ENCODE data around the gene ERG. TPM values are rescaled to one million over a fixed set of nuclear protein-coding genes. Genes with fewer than 3 reads are reported as not detected.

Gene ERG
- total RNA-seq, 4 donors from 2014 or later: 7.8 to 44.1 (median 16.8) TPM

DNA sequence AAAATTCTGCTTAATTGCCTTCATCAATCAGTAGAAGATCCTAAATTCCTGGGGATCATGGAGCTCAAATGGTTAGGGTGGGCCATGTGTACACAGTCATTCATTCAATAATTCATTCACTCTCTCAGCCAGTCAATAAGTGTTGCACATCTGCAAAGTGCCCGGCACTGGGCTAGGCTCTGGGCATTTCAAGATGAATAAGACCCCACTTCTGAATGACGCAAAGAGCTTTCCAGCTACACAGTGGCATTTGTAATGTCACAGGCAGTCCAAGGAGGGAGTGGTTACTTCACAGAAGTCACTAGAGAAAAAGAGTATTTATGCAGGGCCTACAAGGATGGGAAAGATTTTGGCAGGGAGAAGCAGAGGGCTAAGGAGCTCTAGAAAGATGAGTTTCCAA, 148.3 kb downstream of the ERG start:
- TF ChIP-seq CTCF (IDR thresholded peaks at IDR 0.05; ENCODE audit: low read depth): no peak

- TF ChIP-seq CTCF (IDR thresholded peaks at IDR 0.05; ENCODE audit: low read depth): no peak
Observed at GRCh38 chr21:38349111-38349746, 149.0 kb downstream of the ERG start.

GRCh38 chr21:38346286-38346685, 152.0 kb downstream of the ERG start:
- no peak for TF ChIP-seq CTCF (IDR thresholded peaks at IDR 0.05; ENCODE audit: low read depth)

DNA sequence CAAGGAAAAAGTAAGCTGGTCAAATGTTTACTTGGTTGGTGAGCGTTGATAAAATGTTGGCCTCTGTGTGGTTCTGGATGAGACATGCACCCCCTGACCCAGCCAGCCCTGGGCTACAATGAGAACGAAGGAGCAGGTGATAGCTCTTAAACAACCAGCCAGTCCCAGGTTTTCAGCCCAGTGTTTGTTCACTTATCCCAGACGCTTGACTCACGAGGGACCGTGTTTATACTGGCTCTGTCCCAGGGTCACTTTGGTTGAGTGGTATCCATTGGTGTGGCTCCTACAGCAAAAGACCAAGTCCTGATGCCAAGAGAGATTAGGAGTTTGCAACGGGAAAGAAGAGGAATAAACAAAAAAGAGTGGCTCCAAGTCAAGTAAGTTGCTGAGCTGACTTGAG, 154.6 kb downstream of the ERG start:
- TF ChIP-seq CTCF (IDR thresholded peaks at IDR 0.05; ENCODE audit: low read depth): no peak

DNA sequence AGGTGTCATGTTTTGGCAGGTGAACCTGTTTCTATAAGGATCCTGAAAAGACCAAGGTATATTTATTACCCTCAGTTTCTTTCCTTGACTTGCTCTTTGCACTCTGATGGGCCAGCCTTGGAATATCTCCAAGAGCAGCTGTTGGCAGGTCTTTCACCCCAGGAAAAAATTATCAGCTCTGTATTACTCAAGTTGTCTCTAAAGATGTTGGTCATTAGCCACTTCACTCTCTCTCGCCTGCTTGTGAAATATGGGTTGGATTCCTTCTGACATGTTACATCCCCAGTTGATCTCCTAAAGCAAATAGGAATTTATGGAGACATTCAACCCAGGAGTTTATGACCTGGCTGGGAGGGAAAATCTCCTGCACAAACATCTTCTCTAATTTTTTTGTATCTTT, 155.5 kb downstream of the ERG start:
- TF ChIP-seq CTCF (IDR thresholded peaks at IDR 0.05; ENCODE audit: low read depth): no peak

DNA sequence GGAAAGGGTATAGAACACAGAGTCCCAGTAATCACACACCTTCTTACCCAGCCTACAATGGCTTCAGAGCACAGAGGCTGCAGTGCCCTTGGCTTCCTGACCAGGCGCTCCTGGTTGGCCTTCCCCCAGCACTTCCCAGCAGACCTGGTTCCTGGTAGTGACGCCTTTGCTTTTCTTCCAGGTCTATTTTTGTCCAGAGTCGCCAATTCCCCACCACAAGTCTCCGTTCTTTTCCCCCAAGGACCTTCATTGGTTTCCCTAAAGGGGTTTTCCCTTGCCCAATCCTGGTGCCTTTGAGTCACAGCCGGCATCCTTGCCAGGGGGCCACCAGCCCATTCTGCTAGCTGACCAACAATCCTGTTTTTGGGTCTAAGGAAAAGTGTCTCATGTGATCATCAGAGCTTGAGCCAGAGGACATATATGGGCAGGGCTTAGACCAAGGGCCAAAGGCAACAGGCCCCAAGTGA, 156.7 kb downstream of the ERG start:
- TF ChIP-seq CTCF (IDR thresholded peaks at IDR 0.05; ENCODE audit: low read depth): no peak

GRCh38 chr21:38340131-38340530, 158.1 kb downstream of the ERG start:
- no peak for TF ChIP-seq CTCF (IDR thresholded peaks at IDR 0.05; ENCODE audit: low read depth)

Measured in subcutaneous adipose tissue (tissue), 4 donors.